Mesenchymal stem cell (in vitro differentiated cells and primary cell): ENCODE data around the gene ATF7.
"Not testable (repeated sequence)": the region's sequence is repeated elsewhere in the genome, so short reads cannot be mapped to it uniquely, and the experiment has no call there.

Source experiments
- DNase-seq: peaks from one replicate; pipeline ENCODE4 v3.0.0-alpha.2; 2013
- H2AFZ ChIP-seq: one replicate; pipeline ENCODE4 v1.6.1; 2013; ENCODE audit warnings: low read depth, mild to moderate bottlenecking, control low read depth, inconsistent platforms, low read length, moderate library complexity
- H2AK5ac ChIP-seq: 2 replicates; pipeline ENCODE4 v1.6.1; 2013; ENCODE audit warnings: low read length, moderate library complexity, mild to moderate bottlenecking, inconsistent platforms; ENCODE audit not compliant: severe bottlenecking
- H2BK120ac ChIP-seq: one replicate; pipeline ENCODE4 v1.6.1; 2013; ENCODE audit warnings: low read depth, mild to moderate bottlenecking, inconsistent platforms, low read length, moderate library complexity
- H2BK12ac ChIP-seq, 2 experiments: one replicate each; pipeline ENCODE4 v1.6.1; 2013; ENCODE audit warnings: inconsistent platforms in 2 of 2, low read length in 2 of 2, mild to moderate bottlenecking in 2 of 2, moderate library complexity in 2 of 2, control low read depth in 1 of 2
- H2BK15ac ChIP-seq: one replicate; pipeline ENCODE4 v1.6.1; 2013; ENCODE audit warnings: mild to moderate bottlenecking, low read depth, inconsistent platforms; ENCODE audit not compliant: poor library complexity, severe bottlenecking
- H2BK5ac ChIP-seq: 2 replicates; pipeline ENCODE4 v1.6.1; 2013; ENCODE audit warnings: low read depth, mild to moderate bottlenecking, low read length, control low read depth, inconsistent platforms; ENCODE audit not compliant: poor library complexity, severe bottlenecking
- H3K14ac ChIP-seq, 2 experiments: one replicate each; pipeline ENCODE4 v1.6.1; 2013; ENCODE audit warnings: inconsistent platforms in 2 of 2, low read length in 2 of 2, control low read depth in 1 of 2, mild to moderate bottlenecking in 1 of 2, moderate library complexity in 1 of 2
- H3K18ac ChIP-seq, 2 experiments: one replicate each; pipeline ENCODE4 v1.6.1; 2013; ENCODE audit warnings: inconsistent platforms in 2 of 2, low read length in 2 of 2, control low read depth in 1 of 2, low read depth in 1 of 2, mild to moderate bottlenecking in 1 of 2
- H3K23ac ChIP-seq, 2 experiments: one replicate each; pipeline ENCODE4 v1.6.1; 2013; ENCODE audit warnings: inconsistent platforms in 2 of 2, low read length in 2 of 2, mild to moderate bottlenecking in 2 of 2, moderate library complexity in 2 of 2, control low read depth in 1 of 2
- H3K27ac ChIP-seq: 2 replicates; pipeline ENCODE4 v1.5.1; 2013; ENCODE audit warnings: mild to moderate bottlenecking, moderate library complexity, low read length, control low read depth, inconsistent platforms; ENCODE audit not compliant: poor library complexity, severe bottlenecking
- H3K27me3 ChIP-seq, 2 experiments: 2 replicates each; pipeline versions ENCODE4 v1.6.1 to v1.7.0; 2013; ENCODE audit warnings: low read length in 2 of 2, mild to moderate bottlenecking in 2 of 2, moderate library complexity in 2 of 2, control low read depth in 1 of 2, inconsistent platforms in 1 of 2; ENCODE audit not compliant: control insufficient read depth in 1 of 2, insufficient read depth in 1 of 2
- H3K36me3 ChIP-seq, 2 experiments: 2 replicates each; pipeline versions ENCODE4 v1.6.1 to v1.7.0; 2013; ENCODE audit warnings: low read length in 2 of 2, control low read depth in 1 of 2, inconsistent platforms in 1 of 2, low read depth in 1 of 2, mild to moderate bottlenecking in 1 of 2; ENCODE audit not compliant: insufficient read depth in 2 of 2, control insufficient read depth in 1 of 2
- H3K4ac ChIP-seq, 2 experiments: one replicate each; pipeline ENCODE4 v1.6.1; 2013; ENCODE audit warnings: inconsistent platforms in 2 of 2, low read length in 2 of 2, mild to moderate bottlenecking in 2 of 2, moderate library complexity in 2 of 2, control low read depth in 1 of 2, low read depth in 1 of 2
- H3K4me1 ChIP-seq: 2 replicates; pipeline ENCODE4 v1.6.1; 2013; ENCODE audit warnings: low read depth, low read length, control low read depth; ENCODE audit not compliant: control insufficient read depth, insufficient read depth
- H3K4me2 ChIP-seq: 2 replicates; pipeline ENCODE4 v1.6.1; 2013; ENCODE audit warnings: low read length, mild to moderate bottlenecking, inconsistent platforms; ENCODE audit not compliant: poor library complexity, severe bottlenecking
- H3K4me3 ChIP-seq, 2 experiments: 2 replicates each; pipeline versions ENCODE4 v1.5.1 to v1.7.0; 2013; ENCODE audit warnings: low read length in 2 of 2, mild to moderate bottlenecking in 2 of 2, control low read depth in 1 of 2, low read depth in 1 of 2; ENCODE audit not compliant: insufficient read depth in 1 of 2
- H3K79me1 ChIP-seq: replicated peaks from 2 replicates; pipeline ENCODE4 v1.6.1; 2013; ENCODE audit warnings: mild to moderate bottlenecking, control low read depth, low read length, inconsistent platforms; ENCODE audit not compliant: poor library complexity, severe bottlenecking
- H3K9ac ChIP-seq: 2 replicates; pipeline ENCODE4 v1.7.0; 2013; ENCODE audit warnings: mild to moderate bottlenecking, low read length, moderate library complexity
- H3K9me3 ChIP-seq: 2 replicates; pipeline ENCODE4 v1.7.0; 2013; ENCODE audit warnings: mild to moderate bottlenecking, low read length; ENCODE audit not compliant: control insufficient read depth
- H4K8ac ChIP-seq: one replicate; pipeline ENCODE4 v1.6.1; 2013; ENCODE audit warnings: inconsistent platforms, mild to moderate bottlenecking, low read length, moderate library complexity
- H4K91ac ChIP-seq: one replicate; pipeline ENCODE4 v1.6.1; 2013; ENCODE audit warnings: mild to moderate bottlenecking, low read length, inconsistent platforms
- WGBS: methylation state at CpG from one replicate; pipeline ENCODE4 v1.1.7; 2013; ENCODE audit warnings: mixed read lengths; 5-methylcytosine and 5-hydroxymethylcytosine counted together

The ATF7 gene

DNA sequence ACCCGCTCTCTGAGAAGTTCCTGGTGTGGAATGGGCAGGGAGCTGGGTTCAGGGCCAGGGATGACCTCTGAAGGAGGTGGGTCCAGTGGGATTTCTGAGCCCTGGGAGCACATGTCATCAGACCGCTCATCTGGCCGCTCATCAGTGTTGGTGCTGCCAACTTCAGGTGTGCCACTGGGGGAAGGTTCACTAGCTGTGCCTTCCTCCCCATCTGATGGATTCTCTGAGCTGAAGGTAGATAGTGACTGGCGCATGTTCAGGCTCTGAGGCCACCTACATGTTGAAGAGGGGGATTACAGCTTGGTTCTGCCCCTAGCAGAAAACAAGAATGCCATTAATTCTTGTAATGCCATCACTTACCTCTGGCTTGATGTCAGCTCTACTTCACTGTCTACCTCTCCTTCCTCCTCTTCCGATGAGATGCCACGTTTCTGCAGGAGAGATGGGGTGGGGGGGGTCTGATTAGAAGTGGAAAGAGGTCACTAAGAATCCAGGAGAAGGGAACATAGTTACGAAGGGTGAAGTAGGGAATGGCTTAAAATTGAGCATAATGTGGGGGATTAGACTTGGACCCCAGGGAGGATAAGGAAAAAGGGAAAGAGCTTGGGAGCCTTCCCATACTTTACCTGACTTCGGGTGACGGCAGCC lies 144.1 kb downstream of the ATF7 start:
- Histone ChIP-seq H3K27ac (peak overlapping the region; percentile 30), H3K14ac (no peak overlapping the region), H3K4ac (no peak overlapping the region), H3K79me1 (peaks cover 9% of the 10 kb centered on the region), H2BK15ac (no peak overlapping the region), H4K8ac (no peak overlapping the region), H2BK120ac (no peak overlapping the region), H3K9me3 (no peaks in the 10 kb centered on the region), H3K36me3 (peaks cover 68 to 90% of the 10 kb centered on the region in 2 experiments), H3K4me2 (no peak overlapping the region), H3K27me3 (no peaks in the 10 kb centered on the region), H4K91ac (no peak overlapping the region), H2BK5ac (no peak overlapping the region), H3K9ac (peak overlapping the region; percentile 33), H2BK12ac (no peak overlapping the region), H3K4me1 (peaks cover 18% of the 10 kb centered on the region), H2AFZ (no peak overlapping the region), H2AK5ac (no peak overlapping the region), H3K23ac (no peak overlapping the region), H3K4me3 (no peak overlapping the region), H3K18ac (no peak overlapping the region)
- WGBS = 85% methylated on average over 9 of the region's 9 CpGs
- DNase-seq = peak; percentile 42

DNA sequence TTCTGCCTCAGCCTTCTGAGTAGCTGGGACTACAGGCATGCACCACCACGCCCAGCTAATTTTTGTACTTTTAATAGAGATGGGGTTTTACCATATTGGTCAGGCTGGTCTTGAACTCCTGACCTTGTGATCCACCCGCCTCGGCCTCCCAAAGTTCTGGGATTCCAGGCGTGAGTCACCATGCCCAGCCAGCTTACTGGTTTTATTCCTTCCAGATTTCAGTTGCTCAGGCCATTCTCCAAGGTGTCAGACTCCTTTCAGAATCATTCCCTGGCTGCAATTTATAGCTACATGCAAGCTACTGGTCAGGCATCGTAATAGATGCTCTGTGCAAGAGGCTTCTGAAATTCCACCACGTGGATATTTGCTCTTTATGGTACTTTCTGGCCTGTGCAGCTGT lies 144.7 kb downstream of the ATF7 start:
- peak overlapping the region; percentile 30 for H3K27ac ChIP-seq
- whole genome bisulfite sequencing = 60% methylated on average over 6 of the region's 6 CpGs
- H3K18ac ChIP-seq, H3K27me3 ChIP-seq, H4K91ac ChIP-seq, H3K14ac ChIP-seq, H2BK15ac ChIP-seq, H3K9me3 ChIP-seq, H3K23ac ChIP-seq, H2BK12ac ChIP-seq, H4K8ac ChIP-seq, H2AFZ ChIP-seq, H3K79me1 ChIP-seq, H3K4me3 ChIP-seq, H2AK5ac ChIP-seq, H2BK120ac ChIP-seq, H3K4ac ChIP-seq, H2BK5ac ChIP-seq, H3K4me2 ChIP-seq: not testable (repeated sequence)
- H3K4me1 ChIP-seq = peaks cover 14% of the 10 kb centered on the region
- peak; percentile 56 for DNase-seq
- H3K36me3 ChIP-seq = peaks cover 62 to 90% of the 10 kb centered on the region in 2 experiments
- H3K9ac ChIP-seq = peak overlapping the region; percentile 33

DNA sequence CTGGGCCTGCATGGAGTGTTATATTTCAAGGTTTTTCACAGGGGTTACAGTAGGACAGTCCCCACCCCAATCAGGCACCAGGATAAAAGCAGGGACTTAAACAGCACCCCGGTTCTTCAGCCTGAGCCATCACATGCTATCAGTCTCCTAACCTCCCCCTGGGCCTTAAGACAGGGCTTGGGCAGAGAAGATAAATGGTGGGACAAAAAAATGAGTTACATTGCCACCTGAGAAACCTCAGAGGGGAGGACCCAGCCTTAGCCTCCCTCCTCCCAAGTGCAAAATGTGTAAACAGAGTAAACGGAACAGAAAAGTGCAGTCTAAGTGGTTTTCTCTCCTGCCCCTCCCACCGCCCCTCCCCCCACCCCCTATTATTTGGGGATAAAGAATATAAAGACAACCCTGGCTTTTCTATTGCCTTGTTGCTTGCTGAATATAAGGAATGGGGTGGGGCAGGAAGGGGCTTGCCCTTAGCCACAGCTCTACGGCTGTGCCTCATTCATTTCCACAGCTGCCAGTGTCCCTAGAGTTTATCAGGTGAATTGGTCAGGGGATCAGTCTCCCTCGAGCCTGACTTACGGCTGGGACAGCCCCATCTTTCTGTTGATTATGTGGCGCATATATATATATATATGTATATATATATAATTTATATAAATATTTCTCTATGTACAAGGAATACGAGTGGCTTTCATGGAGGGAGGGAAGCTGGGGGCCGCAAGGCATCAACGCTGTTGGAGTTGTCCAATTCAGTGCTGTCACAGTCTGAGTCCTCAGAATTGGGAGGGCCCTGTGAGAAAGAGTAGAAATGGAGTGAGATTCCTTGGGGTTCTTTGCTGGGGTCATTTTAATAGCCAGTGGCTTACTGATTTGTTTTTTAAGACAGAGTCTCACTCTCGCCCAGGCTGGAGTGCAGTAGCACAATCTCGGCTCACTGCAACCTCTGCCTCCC lies 145.4 kb downstream of the ATF7 start:
- Histone ChIP-seq H3K14ac (no peak overlapping the region), H3K79me1 (peaks cover 6% of the 10 kb centered on the region), H3K4me3 (no peak overlapping the region), H3K4ac (no peak overlapping the region), H4K8ac (no peak overlapping the region), H3K9me3 (no peaks in the 10 kb centered on the region), H3K9ac (peak overlapping the region; percentile 81), H3K36me3 (peaks cover 56 to 90% of the 10 kb centered on the region in 2 experiments), H3K23ac (no peak overlapping the region), H2BK12ac (no peak overlapping the region), H3K4me2 (no peak overlapping the region), H3K27me3 (no peaks in the 10 kb centered on the region), H3K27ac (peak overlapping the region; percentile 41), H2BK120ac (no peak overlapping the region), H3K18ac (no peak overlapping the region), H2BK5ac (no peak overlapping the region), H2AFZ (no peak overlapping the region), H2AK5ac (no peak overlapping the region), H4K91ac (no peak overlapping the region), H2BK15ac (no peak overlapping the region), H3K4me1 (peaks cover 14% of the 10 kb centered on the region)
- no peak for DNase-seq
- 88% methylated on average over 6 of the region's 12 CpGs for WGBS

DNA sequence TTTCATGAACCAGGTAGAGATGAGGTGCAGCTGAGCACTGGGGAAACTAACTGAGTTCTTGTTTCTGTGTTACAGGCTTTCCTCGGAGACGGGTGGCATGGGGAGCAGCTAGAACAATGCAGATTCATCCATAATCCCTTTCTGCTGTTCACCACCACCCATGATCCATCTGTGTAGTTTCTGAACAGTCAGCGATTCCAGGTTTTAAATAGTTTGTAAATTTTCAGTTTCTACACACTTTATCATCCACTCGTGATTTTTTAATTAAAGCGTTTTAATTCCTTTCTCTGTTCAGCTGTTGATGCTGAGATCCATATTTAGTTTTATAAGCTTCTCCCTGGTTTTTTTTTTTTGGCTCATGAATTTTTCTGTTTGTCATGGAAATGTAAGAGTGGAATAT lies 146.9 kb downstream of the ATF7 start:
- Histone ChIP-seq H4K8ac (no peak overlapping the region), H2BK120ac (no peak overlapping the region), H3K27ac (peak overlapping the region; percentile 28), H3K23ac (no peak overlapping the region), H2AFZ (no peak overlapping the region), H3K14ac (no peak overlapping the region), H3K27me3 (no peaks in the 10 kb centered on the region), H2BK12ac (no peak overlapping the region), H3K4me3 (no peak overlapping the region), H3K9me3 (no peaks in the 10 kb centered on the region), H3K9ac (peak overlapping the region; percentile 81), H3K4me2 (no peak overlapping the region), H2BK15ac (no peak overlapping the region), H3K4ac (no peak overlapping the region), H2AK5ac (no peak overlapping the region), H3K4me1 (peaks cover 14% of the 10 kb centered on the region), H3K36me3 (peaks cover 54 to 91% of the 10 kb centered on the region in 2 experiments), H2BK5ac (no peak overlapping the region), H3K79me1 (peaks cover 7% of the 10 kb centered on the region), H3K18ac (no peak overlapping the region), H4K91ac (no peak overlapping the region)
- DNase-seq = no peak
- 92% methylated on average over 4 of the region's 5 CpGs for WGBS
